SW480 (cell line): ENCODE results near the gene RNGTT.
"Not testable (repeated sequence)": the region's sequence is repeated elsewhere in the genome, so short reads cannot be mapped to it uniquely, and the experiment has no call there.

Experiments
- DNase-seq: peaks from one replicate; pipeline ENCODE4 v3.0.0-alpha.2; 2016; ENCODE audit warnings: low spot score

RNGTT gene

DNA sequence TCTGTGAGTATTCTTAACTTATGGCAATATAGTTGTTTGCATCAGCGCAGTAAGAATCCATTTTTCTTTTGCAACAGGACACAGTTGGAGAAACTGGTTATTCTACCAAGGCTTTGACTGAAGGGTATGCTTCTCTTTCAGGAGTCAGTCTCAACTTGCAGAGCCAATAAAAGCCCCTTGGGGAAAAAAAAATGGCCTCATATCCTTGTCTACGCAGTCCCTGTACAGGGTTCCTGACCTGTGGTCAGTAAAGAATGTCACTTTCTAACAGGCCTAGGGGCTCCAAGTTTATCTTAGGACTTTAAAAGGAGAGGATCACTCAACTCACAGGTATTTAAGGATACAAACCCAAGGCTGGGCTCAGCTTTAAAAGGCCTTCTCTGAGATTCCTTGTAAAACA, 6.9 kb upstream of the RNGTT start:
- DNase-seq = no peak

- DNase-seq = not testable (repeated sequence)
Observed at GRCh38 chr6:88969255-88969654, 5.8 kb upstream of the RNGTT start.

DNA sequence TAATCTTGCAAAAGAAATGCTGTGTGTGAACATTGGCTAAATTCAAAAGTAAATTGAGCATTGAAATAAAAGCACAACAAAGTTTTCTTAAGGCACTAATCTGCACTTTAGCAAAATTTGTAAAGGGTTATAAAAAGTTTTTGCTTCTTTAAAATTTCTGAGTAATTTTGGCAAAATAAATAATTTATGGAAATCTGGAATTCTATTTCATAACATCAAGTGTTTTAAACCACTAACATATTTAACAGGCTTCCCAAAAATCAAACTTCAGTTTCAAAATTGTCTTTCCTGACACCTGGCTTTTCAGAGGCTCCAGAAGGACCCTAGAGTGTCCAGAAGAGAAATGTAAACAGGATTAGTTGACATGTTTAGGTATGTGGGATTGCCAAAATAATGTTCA, 4.5 kb upstream of the RNGTT start:
- DNase-seq = no peak

GRCh38 chr6:88965691-88966090, 2.3 kb upstream of the RNGTT start:
- no peak for DNase-seq

DNA sequence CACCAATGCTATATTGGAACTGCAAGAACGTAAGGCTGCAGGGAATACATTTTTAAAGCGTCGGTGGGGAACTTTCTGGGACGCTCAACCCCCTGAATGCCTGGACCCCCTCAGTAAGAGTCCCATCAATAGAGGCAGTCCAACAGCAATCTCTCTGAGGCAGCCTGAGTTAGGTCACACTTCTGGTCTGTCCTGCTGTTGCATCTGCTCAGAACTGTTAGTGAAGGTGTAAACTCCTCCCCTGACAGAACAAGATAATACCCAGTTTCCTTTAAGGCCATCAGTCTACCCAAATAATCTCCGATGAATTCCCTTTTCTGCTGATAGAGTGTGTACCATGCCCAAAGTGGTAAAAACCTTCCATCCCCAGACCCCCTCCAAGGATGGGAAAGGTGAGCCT, 1.1 kb upstream of the RNGTT start:
- no peak for DNase-seq

DNA sequence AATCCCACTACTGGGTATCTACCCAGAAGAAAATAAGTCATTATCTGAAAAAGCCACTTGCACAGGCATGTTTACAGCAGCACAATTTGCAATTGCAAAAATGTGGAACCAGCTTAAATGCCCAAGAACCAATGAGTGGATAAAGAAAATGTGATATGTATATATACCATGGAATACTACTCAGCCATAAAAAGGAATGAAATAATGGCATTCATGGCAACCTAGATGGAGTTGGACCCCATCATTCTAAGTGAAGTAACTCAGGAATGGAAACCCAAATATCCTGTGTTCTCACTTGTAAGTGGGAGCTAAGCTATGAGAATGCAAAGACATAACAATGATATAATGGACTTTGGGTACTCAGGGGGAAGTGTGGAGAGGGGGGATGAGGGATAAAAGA, 4.6 kb downstream of the RNGTT start:
- DNase-seq = no peak

- no peak for DNase-seq
Observed at GRCh38 chr6:88953550-88954386, 9.7 kb downstream of the RNGTT start.

DNA sequence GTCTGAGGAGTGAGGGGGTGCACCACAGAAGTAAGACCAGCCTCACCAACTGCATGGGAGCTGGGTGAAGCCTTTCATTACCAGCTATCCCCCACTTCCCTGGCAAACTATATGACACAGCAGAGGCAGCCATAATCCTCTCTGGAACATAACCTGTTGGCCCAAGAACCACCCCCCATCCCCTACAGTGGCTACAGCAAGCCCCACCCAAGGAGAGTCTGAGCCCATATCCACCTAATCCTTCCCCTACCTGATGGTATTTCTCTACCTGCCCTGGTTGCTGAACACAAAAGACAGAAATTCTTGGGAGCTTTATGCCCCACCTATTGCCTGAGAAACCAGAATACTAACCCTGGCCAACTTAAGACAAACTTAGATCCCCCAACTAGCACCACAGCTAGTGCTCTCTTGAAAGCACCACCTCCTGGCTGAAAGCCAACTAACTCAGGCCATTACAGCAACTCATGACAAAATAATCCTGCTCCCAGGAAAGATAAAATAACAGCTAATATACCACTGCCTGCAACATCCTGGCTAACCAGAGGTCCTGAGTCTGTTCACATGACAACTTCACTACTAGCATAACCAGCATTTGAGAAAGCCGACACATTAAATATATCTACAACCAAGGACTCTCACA, 11.2 kb downstream of the RNGTT start:
- no peak for DNase-seq

DNA sequence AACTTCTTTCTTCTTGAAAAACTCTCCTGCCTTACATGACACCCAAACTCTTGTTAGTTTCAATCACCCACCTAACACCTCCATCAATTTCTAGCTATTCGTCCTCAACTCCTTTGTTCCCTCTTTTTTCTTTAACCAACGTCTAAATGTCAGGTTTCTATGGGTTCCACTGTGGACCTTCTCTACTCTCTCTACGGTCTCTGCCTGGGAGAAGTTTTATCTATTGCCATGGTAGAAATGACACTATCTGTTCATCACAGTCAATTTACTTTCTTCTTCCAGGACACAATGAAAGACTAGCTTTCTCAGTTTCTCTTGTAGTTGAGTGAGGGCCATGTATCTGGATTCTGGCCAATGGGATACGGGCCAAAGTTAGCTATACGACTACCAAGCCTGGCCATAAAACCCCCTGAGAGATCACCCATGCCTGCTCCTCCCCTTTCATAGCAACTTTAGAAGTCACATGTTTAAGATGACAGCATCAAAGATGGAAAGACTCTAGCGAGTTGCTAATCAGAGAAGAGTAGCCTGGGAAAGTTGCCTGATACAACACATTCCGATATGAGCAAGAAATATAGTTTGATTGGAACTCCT, 17.9 kb downstream of the RNGTT start:
- DNase-seq = no peak

DNA sequence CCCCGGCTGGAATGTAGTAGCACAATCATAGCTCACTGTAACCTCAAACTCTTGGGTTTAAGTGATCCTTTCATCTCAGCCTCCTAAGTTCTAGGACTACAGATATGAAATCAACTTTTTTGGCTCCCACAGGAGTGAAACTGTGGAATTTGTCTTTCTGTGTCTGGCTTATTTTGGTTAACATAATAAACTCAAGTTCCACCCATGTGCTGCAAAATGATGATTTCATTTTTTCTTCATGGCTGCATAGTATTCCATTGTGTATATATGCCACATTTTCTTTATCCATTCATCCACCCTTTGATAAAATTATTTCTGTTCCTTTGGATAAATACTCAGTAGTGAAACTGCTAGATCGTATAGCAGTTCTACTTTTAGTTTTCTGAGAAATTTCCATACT, 29.9 kb downstream of the RNGTT start:
- no peak for DNase-seq

DNA sequence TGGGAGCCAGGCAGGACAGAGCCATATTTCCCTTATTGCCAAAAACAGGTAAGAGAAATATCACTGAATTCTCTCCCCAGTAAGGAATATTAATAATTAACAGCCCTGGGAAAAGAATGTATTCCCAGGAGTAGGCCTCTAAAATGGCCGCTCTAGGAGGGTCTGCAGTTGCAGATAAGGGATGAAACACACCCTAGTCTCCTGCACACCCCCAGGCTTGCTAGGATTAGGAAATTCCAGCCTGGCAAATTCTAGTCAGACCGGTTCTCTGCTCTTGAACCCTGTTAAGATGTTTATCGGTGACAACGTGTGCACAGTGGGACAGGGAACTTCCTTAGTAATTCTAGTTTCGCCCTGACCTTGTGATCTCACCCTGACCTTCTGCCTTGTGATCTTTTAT, 31.4 kb downstream of the RNGTT start:
- not testable (repeated sequence) for DNase-seq

GRCh38 chr6:88922775-88923548, 40.5 kb downstream of the RNGTT start:
- DNase-seq = no peak

DNA sequence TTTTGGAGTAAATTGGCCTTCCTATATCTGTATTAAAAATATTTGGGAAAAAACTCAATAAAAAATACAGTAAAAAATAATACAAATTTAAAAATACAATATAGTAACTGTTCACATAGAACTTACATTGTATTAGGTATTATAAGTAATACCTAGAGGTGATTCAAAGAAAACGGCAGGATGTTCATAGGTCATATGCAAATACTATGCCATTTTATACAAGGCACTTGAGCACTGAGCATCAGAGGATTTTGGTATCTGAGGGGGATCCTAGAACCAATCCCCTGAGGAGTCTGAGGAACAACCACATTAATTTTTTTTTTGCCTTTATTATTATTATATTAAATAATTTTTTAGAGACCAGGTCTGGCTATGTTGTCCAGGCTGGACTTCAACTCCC, 41.7 kb downstream of the RNGTT start:
- no peak for DNase-seq

- no peak for DNase-seq
Observed at GRCh38 chr6:88920774-88921733, 42.4 kb downstream of the RNGTT start.

DNA sequence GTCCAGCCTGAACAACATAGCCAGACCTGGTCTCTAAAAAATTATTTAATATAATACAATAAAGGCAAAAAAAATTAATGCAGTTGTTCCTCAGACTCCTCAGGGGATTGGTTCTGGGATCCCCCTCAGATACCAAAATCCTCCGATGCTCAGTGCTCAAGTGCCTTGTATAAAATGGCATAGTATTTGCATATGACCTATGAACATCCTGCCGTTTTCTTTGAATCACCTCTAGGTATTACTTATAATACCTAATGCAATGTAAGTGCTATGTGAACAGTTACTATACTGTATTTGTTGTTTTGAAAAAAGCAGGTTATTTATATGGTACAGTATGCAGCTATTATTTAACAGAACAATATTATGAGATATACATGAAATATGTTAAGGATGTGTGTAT, 43.3 kb downstream of the RNGTT start:
- no peak for DNase-seq

DNA sequence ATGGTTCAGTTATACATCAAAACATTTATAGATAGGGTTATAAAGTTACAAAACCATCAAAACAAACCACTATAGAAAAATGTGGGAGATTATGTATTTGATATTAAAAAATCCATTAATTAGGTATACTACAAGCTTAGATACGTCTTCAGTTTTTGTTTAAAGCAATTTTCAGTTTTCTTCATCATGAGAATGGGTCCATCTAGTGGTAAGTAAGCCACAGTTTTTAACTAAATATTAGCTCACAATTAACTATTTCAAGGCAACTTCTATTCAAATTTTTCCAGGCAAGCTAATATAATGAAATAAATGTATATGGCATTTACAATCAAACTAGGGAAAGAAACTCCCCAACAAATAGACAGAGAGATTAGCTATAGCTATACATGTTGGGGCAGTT, 44.4 kb downstream of the RNGTT start:
- no peak for DNase-seq

GRCh38 chr6:88916615-88917208, 46.7 kb downstream of the RNGTT start:
- DNase-seq = no peak

- no peak for DNase-seq
Observed at GRCh38 chr6:88914895-88915598, 48.4 kb downstream of the RNGTT start.

- no peak for DNase-seq
Observed at GRCh38 chr6:88914180-88914579, 49.2 kb downstream of the RNGTT start.

DNA sequence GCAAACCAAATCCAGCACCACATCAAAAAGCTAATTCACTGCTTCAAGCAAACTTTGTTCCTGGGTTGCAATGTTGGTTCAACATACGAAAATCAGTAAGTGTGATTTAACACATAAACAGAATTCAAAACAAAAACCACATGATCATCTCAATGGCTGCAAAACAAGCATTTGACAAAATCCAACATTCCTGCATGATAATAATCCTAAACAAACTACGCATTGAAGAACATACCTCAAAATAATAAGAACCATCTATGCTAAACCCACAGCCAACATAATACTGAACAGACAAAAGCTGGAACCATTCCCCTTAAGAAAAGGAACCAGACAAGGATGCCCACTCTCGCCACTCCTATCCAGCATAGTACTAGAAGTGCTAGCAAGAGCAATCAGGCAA, 49.9 kb downstream of the RNGTT start:
- DNase-seq = no peak
